H1 (cell line): Measurements from ENCODE around the gene MYO9A. TPM values are rescaled to one million over a fixed set of nuclear protein-coding genes. Genes with fewer than 3 reads are reported as not detected.

Experiments used
- BACH1 ChIP-seq: IDR thresholded peaks from 2 replicates; pipeline ENCODE4 v1.6.1; 2012; ENCODE audit warnings: low read length, improper control_type of control experiment
- BRCA1 ChIP-seq: IDR thresholded peaks from 2 replicates; pipeline ENCODE4 v1.6.1; 2012; ENCODE audit warnings: low read depth, low read length, improper control_type of control experiment
- HDAC2 ChIP-seq, 2 experiments: fragments of 300-600 bp in 1 of 2; sonication (generic) in 1 of 2; IDR thresholded peaks; 2 replicates each; pipeline ENCODE4 v1.6.1; 2011 to 2012; ENCODE audit warnings: low read depth in 2 of 2, low read length in 2 of 2, mild to moderate bottlenecking in 2 of 2, moderate library complexity in 2 of 2, borderline replicate concordance in 1 of 2, inconsistent platforms in 1 of 2
- NANOG ChIP-seq: IDR thresholded peaks from 2 replicates; pipeline ENCODE4 v1.6.1; 2011; ENCODE audit warnings: low read length, low read depth, mild to moderate bottlenecking, inconsistent platforms; ENCODE audit not compliant: insufficient read depth, poor library complexity, severe bottlenecking
- NRF1 ChIP-seq: IDR thresholded peaks from 2 replicates; pipeline ENCODE4 v1.6.1; 2011; ENCODE audit warnings: mild to moderate bottlenecking, low read depth, low read length, improper control_type of control experiment
- SUZ12 ChIP-seq: fragments of 200-600 bp; sonication (generic); IDR thresholded peaks from 2 replicates; pipeline ENCODE4 v1.6.1; 2012; ENCODE audit warnings: mild to moderate bottlenecking, inconsistent platforms, low read length, moderate library complexity, mixed read lengths
- TAF1 ChIP-seq: IDR thresholded peaks from 2 replicates; pipeline ENCODE4 v1.6.1; 2011; ENCODE audit warnings: mild to moderate bottlenecking, low read depth, low read length
- polyA plus RNA-seq, 7 experiments: library from polyadenylated mRNA; depleted of rRNA in 3 of 7; stranded (reverse) in 5 of 7; unstranded in 2 of 7; fragments of >200 nt in 5 of 7; fragments of 200-250 nt in 2 of 7; gene quantifications; 1 replicate in 5 of 7; 2 replicates in 1 of 7; 4 replicates in 1 of 7; pipeline versions ENCODE4 v1.2.1 to v1.2.3, GENCODE V29; 2011 to 2013; ENCODE audit warnings: missing spikeins in 2 of 7, mixed read lengths in 2 of 7
- total RNA-seq: library from RNA; stranded (reverse); fragmentation: NEBNext Ultra II Directional; extraction: Animal tissue kit (Norgen Biotek cat#: 25700); gene quantifications from 2 replicates; pipeline ENCODE4 v1.2.1, GENCODE V29; 2021

MYO9A gene
- total and polyA plus RNA-seq, 2 of the 8 experiments (the other 6 are each of a cell fraction or from before 2014, with no cell fraction given) = 3.9 to 26.0 TPM

- TF ChIP-seq TAF1 (no peak), SUZ12 (no peak), BACH1 (no peak), BRCA1 (no peak), HDAC2 (IDR thresholded peaks at IDR 0.05; ENCODE audit: borderline replicate concordance in 1 of 2, low read depth in 2 of 2, low read length in 2 of 2) (no peak), NANOG (no peak), NRF1 (no peak)
These were observed 297.8 kb downstream of the MYO9A start (continued) for GRCh38 chr15:71820127-71820526.
